Forelimb muscle (tissue), 1 donor: ENCODE data around the gene KIAA0825. TPM values are rescaled to one million over a fixed set of nuclear protein-coding genes. Genes with fewer than 3 reads are reported as not detected.
A peak's percentile ranks its signal among the peaks of the same experiment; 100 is the strongest.

Source experiments
- DNase-seq: peaks from one replicate; pipeline ENCODE4 v3.0.0-alpha.2; 2013; ENCODE audit warnings: low read depth
- polyA plus RNA-seq: library from polyadenylated mRNA; unstranded; fragments of 120-200 nt; gene quantifications from one replicate; pipeline ENCODE4 v1.2.1, GENCODE V29; 2013; ENCODE audit not compliant: insufficient read length

The KIAA0825 gene
- polyA plus RNA-seq, 1 donor, result 2.2 TPM

DNA sequence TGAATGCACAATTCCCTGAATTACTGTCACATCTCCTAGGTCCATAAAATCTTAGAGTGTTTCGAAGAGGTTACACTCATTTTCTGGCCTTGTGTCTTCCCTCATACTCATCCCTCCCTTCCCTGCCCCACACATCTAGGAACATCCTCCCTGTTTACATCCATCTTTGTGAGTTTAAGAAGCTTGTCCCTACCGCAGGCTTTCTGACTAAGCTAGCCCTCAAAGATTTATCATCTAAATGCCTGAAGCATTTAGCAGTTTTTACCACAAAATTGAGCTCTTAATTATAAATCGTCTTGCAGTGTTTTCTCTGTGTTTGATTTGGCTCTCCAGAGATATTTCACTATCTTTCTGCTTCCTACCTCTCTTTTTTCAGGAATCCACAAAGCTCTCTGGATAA lies 374.8 kb downstream of the KIAA0825 start:
- DNase-seq, result no peak

DNA sequence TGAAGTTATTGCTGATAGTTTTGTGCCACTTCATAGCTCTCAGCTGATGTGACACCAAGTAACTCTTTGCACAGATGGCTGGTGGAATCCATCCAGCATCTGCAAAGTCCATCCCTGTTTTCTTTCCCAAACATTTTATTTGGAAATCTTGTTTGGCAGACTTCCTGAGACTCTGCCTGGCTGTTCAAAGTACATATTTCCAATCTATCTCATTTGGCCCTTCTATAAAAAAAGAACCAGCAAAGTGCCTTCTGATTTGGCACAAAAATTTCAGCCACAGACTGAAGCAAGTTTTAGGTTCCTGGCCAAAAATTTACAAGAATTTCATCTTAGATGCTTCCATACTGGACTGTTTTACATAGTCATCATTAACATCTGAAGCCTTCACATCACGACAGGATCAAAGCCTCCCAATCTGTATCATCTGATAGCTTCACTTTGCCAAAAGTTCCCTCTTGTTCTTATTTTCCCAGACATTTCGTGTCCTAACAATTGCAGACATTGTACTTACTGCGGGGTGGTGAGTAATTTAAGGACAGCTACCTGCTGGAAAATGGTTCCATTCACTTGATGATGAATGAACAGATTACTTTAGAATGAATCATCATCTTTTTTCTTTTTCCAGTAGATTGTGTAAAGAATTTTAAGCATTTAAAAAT lies 377.3 kb downstream of the KIAA0825 start:
- DNase-seq, result peak; percentile 34

DNA sequence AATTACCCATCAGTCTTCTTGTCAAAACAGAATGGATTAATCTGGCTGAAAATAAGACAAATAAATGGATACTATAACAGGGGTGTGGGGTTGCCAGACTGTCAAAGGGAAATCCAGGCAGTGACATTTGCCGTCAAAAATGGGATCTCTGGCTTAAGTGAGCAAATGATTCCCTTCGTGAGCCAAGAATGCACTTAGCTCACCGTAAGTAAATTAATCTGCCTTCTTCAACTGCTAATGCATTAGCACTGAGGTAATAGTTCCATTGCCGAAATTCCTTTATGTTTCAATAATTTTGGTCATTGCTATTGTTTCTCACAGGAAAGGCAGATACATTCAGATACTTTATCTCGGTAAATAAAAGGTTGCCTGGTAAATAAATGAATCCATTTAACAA lies 377.8 kb downstream of the KIAA0825 start:
- no peak for DNase-seq

DNA sequence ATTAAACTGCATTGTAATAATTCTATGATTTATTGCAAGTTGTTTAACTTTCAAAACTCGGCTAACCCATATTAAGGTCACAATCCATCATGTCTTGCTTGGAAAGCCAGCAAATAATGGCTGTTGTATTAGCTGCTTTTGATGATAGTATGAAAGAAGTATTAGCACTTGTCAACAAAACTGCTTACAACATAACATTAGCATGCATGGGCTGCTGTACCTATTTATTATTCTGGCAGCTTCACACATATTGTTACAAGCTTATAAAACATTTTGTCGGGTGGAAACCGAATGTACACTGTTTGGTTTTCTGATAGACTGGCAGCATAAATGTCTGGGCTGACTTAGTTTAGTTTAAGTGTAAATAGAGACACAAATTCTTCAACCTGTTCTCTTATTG lies 378.3 kb downstream of the KIAA0825 start:
- DNase-seq, result no peak

DNA sequence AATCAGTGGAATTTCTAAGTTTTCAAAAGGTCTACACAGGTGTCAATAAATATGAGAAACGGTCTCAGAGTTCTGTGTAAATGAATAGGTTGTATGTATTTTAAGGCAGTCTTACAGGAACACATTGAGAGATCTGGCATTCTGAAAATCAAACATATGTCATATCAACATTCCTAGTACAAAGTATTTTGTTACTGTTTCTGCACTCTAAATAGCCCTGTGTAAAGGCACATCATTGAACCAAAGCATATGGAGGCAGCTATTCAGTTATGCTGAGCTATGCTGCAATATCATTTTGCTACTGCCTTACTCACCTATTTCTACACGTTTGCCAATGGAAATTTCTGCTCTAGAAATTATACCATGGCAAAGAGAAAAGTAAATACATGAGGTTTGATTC lies 379.1 kb downstream of the KIAA0825 start:
- DNase-seq, result no peak

DNA sequence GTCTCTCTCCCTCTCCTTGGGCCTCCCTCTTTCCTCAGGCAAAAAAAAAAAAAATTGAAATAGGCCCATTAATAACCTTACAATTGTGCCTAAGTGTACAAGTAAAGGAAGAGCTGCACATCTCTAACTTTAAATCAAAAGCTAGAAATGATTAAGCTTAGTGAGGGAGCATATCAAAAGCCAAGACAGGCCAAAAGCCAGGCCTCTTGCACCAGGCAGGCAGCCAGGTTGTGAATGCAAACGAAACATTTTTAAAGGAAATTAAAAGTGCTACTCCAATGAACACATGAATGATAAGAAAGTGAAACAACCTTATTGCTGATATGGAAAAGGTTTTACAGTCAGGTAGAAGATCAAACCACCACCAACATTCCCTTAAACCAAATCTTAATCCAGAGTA lies 383.4 kb downstream of the KIAA0825 start:
- DNase-seq, result no peak

DNA sequence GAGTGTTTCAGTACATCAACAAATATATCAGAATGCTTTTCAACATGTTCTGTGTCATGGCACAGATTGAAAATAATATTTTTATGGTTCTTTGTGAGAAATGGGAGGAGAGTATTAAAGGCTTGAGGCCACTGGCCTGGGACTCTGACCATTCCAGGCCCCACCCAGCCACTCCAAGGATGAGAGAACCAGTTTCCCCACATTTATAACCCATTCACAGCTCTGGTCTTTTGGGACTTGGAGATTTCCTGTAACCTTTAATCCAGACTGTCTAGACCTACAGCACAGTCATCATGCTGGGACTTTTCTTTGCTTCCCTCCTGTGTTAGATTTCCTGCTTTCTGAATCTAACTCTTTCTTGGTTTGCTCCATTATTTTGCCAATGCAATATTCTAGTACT lies 389.6 kb downstream of the KIAA0825 start:
- no peak for DNase-seq

DNA sequence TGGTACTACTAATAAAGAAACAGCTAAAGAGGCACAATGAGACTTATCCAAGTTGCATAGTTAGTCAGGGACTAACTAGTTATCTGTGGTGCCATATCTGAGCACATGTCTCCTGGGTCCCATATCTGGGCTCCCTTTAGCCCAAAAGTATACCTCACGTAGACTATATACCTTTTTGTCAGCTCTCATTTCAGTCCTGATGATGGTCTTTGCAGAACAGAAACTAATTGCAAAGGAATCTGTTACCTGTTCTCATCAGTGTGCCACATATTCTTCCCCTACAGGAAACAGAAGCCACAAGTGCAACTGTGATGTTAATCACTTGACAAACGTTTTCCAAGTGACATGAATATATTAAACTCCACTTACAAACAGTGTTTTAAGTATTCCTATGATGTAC lies 395.2 kb downstream of the KIAA0825 start:
- DNase-seq, result no peak

DNA sequence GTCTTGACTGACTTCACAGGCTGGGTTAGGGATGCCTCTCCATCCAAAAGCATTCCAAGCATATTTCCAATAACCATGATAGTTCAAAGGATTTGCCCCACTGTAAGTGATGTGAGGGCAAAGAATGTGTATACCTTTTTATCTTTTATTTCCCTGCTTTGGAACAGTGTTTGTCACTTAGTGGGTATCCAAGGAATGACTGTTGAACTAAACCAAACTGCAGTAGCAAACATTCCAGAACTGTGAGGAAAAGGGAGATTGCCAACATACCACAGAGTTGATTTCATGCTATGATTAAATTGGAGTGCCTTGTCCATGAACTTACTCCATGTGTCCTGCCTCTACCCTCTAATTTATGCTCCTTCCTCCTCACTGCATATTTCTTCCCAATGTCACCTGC lies 400.0 kb downstream of the KIAA0825 start:
- no peak for DNase-seq

DNA sequence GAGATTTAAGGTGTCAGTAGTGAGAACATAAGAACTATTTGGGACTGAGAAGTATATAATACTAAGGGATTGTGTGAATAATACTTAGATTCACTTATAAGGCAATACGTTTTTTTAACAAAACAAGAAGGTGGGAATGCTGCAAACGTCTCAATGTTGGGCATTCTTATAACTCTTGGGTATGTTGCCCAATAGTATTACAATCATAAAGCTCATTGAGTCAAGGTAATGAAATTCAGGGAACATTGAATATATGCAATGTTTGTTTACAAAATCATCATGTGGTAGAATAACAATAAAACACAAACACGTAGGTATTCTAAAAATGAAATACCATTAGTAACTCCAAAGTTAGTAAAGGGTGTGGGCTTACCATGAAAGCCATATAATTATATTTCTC lies 400.7 kb downstream of the KIAA0825 start:
- no peak for DNase-seq

DNA sequence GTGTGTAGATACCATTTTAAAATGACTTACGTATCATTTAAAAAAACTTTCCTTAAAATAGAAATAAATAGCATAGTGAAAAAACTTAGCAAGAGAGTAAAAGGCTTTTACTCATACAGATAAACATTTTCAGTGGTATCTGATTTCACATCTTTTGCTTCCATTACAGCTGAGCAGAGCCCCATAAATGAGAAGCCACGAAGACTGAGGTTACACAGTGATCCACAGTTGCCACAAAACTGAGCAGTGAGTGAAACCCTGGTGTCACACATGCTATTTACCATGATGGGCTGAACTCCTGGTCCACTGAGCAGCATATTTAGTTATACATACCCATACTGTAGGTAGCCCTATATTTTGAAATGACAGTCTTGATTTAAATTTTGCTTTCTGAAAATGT lies 401.2 kb downstream of the KIAA0825 start:
- DNase-seq, result no peak

DNA sequence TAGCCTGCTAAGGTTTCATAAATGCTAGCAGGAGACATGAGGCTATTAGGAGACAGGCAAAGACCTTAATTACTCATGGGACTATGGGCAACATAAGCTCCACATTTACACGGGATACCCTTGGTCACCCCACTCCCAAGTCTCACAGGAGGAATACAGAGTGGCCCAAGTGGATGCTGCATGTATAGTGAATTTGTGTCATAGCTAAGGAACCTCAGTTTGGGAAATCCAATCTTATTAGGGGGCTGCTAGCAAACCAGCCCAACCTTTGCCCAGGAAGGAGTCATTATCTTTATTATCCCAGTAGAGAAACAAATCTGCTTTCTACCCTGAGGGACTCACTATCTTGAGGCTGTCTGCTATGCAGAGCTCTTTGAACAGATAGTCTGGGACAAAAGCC lies 405.9 kb downstream of the KIAA0825 start:
- DNase-seq, result no peak

DNA sequence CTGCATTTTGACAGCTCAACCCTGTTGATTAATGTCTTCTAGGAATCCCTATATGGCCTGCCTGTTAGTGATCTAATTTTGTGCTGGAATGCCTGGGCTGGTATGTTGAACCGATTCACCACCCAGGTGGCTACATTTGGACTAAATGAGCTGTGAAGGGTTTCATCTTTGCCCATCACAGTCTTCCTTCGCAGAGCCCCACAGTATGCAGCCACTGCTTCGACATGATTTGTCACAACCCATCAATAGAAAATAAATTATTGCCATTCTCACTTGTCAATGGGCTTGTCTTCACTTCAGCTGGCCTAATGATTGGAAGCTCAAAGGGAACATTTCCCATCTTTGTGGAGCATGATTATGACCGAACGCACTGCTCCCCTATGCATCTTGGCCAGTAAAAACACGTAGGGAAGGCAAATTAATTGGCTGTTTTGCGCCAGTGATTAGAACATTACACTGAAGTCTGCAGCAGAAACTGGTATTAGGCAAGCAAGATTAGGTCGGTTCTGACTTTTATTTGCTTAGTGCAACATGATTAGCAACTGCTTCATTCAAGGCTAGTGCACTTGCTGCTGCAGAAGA lies 408.5 kb downstream of the KIAA0825 start:
- no peak for DNase-seq

DNA sequence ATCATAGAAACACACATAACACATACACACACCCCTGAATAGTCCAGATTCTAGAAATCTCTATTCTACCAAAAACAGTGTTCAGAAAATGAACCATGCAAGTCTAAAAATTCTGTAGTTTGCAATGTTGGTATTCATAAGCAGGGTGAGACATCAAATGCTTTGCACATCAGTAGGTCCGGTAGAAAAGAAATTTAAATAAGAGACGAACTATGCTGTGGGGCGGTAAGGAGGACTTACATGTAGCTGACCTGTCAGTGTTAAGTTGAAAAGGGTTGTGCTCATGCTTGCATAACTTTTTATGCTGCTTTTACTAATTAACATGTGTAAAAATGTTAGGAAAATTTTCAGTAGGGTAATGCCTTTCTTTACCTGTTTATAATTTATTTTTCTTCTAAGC lies 409.1 kb downstream of the KIAA0825 start:
- no peak for DNase-seq

DNA sequence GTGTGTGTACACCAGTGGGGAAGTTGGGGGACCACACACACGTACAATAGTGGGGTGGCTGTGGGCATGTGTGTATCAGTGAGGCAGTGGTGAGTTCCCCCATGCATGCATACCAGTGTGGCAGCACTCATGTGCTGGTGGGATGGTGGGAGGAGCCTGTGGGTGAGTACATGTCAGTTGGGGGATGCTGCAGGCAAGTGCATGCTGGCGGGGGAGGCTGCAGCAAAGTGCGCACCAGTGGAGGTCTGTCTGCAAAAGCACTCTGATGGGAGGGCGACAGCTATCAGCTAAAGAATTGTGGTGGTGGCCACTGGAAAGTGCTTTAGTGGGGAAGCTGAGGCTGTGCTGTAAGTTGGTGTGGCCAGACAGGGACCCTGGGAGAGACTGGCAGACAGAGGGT lies 418.8 kb downstream of the KIAA0825 start:
- no peak for DNase-seq

DNA sequence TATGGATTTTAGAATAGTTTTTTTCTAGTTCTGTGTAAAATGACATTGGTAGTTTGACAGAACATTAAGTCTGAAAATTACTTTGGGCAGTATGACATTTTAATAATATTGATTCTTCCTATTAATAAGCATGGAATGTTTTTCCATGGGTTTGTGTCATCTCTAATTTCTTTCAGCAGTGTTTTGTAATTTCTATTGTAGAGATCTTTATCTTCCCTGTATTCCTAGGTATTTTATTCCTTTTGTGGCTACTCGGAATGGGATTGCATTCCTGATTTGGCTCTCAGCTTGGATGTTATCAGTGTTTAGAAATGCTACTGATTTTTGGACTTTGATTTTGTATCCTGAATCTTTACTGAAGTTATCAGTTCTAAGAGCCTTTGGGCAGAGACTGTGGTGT lies 420.4 kb downstream of the KIAA0825 start:
- no peak for DNase-seq

DNA sequence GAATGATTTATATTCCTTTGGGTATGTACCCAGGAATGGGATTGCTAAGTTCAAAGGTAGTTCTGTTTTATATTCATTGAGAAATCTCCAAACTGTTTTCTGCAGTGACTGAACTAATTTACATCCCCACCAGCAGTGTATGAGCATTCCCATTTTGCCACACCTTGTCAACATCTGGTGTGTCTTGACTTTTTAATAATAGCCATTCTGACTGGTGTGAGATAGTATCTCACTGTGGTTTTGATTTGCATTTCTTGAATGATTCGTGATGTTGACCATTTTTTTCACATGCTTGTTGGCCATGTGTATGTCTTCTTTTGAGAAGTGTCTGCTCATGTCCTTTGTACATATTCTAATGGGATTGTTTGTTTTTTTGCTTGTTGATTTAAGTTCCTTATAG lies 421.5 kb downstream of the KIAA0825 start:
- DNase-seq, result no peak

DNA sequence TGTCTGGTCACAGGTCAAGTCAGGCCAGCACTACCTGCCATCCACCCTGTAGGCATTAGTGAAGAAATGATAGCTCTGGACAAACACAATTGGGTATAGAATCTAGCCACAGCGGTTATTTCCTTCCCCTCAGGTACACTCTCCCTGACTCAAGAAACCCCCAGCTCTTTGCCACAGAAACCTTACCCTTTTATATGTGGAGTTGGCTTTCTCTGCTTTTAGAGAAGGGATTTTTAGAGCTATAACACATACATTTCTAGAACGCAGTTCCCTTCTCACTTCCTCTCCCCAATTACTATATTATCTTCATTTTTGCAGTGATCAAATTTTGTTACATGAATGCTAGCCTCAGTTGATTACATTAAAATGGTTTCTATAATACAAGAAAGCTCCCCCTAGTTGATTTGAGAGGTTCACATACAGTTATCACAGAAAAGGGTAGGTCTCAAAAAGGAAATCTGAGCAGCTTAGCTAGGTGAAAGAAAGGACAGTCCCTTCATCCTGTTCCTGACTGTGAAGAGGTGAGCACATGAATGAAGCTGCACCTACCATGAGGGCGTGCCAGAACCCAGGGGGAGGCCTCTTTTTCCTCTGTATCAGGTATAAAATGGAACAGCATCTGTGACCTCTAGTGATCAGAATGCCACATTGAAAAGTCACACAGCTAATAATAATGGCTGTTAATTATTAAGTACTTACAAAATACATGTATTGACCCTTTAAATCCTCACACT lies 425.6 kb downstream of the KIAA0825 start:
- DNase-seq, result no peak

DNA sequence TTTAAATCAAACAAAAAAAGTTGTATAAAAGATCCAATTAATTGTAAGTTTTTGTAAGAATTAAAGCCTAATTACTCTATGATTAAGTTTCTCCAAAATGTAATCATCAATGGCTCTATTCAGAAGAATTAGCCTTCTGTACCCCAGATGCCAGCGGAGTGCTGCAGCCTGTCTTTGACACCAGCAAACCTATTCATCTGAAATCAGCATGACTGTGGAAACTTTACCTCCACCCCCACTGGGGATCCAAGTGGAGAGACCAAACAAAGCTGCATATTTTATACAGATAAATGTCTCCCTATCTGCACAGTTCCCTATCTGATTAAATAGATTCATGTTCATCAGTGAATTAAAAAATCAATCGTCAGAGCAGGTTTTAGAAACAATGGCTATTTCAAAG lies 426.8 kb downstream of the KIAA0825 start:
- DNase-seq, result no peak

DNA sequence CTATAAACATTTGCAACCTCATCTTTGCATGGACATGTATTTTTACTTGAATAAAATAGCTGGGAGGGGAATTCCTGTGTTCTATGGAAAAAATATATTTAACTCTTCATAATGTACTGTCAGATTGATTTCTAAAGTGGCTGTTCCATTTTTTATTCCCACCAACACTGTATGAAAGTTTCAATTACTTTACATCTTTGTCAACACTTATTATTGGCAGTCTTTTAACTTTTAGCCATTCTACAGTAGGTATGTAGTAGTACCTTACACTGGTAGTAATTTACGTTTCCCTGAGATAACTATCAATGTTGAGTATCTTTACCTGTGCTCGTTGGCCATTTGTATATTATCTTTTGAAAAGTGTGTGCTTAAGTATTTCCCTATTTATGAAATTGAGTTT lies 429.7 kb downstream of the KIAA0825 start:
- DNase-seq, result no peak

DNA sequence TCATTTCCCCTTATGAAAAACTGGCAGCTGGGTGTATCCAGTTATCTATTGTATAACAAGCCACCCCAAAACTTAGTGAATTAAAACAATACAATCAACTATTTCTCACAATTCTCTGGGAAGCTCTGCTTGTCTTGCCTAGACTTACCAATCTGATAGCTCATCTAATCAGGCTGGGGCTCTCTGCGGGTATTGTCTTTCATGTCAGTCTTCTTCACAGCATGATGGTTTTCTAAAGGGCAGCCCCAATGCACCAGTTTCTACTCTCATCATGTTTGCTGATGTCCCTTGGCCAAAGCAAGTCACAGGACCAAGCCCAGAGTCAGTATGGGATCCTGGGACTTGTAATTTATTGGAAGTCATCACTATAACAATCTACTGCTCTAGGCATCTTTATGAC lies 433.5 kb downstream of the KIAA0825 start:
- DNase-seq, result no peak

DNA sequence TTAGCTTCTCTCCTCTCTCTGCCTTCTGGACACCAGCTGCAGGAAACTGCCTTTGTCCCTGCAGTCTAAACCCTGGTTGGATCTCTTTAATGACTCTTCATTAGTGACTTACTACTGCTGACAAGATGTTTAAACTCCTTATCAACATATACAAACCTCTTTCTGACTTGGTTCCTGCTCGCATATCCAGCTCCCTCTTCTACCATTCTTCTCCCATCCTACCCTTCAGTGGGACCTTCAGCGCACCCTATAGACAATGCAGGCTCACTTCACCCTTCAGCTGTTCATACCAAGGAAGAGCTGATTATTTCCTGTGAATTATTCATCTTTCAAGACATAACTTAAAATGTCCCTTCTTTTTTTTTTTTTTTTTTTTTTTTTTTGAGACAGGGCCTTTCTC lies 436.5 kb downstream of the KIAA0825 start:
- no peak for DNase-seq

DNA sequence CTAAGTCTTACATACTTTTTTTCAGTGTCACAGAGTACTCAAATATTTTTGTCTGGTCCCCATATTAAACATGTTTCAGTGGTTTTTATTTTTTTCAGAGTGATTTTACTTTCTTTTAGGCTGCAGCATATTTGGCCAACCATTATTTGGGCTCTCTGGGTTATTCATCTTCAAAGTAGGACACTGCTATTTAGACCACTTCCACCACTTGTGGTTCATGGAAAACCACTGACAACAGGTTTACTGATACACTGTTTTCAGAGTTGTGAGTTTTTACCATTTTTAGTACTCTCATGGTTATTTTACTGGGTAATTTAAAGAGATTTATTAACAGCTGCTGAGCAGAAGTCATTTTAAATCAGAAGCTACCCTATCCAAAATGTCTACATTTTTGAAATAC lies 437.6 kb downstream of the KIAA0825 start:
- DNase-seq, result no peak
